ENCODE results near the gene APBB2.

Gene APBB2

GRCh38 chr4:40978548-40978947 lies 235.8 kb downstream of the APBB2 start:
- DNase-seq (ENCODE audit: low spot score): no peak
- in situ Hi-C loops (cut with MboI; ENCODE audit: low sequenced_read_pairs, unreplicated experiment): no loop called here
- TF ChIP-seq CTCF (IDR thresholded peaks at IDR 0.05; ENCODE audit: borderline replicate concordance, control extremely low read depth, extremely low read depth, insufficient read depth, missing control alignments): no peak

DNA sequence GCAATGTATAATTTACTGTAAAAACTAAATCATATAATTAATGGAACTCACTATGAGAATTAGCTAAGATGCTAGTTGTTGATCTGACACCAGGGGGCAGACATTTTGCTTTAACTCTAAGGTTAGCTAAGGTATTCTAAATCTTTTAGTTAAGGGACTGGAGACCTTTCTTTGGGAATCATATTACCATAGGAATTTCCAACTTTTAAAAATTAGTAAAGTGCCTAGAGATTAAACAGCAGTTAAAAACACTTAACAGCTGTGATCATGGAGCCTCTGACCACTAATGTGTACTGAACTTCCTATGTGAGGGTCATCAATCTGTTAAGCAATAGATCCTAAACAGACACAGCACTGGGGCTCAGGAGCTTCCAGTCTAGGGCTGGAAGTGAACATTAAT lies 238.0 kb downstream of the APBB2 start:
- in situ Hi-C loops (cut with MboI; ENCODE audit: low sequenced_read_pairs, unreplicated experiment): no loop called here
- peak; percentile 50 for TF ChIP-seq CTCF (IDR thresholded peaks at IDR 0.05; ENCODE audit: borderline replicate concordance, control extremely low read depth, extremely low read depth, insufficient read depth, missing control alignments)
- DNase-seq (ENCODE audit: low spot score): peak; percentile 38

- no peak for TF ChIP-seq CTCF (IDR thresholded peaks at IDR 0.05; ENCODE audit: borderline replicate concordance, control extremely low read depth, extremely low read depth, insufficient read depth, missing control alignments)
- in situ Hi-C loops (cut with MboI; ENCODE audit: low sequenced_read_pairs, unreplicated experiment): no loop called here
These were observed 241.6 kb downstream of the APBB2 start for GRCh38 chr4:40972722-40973121.

DNA sequence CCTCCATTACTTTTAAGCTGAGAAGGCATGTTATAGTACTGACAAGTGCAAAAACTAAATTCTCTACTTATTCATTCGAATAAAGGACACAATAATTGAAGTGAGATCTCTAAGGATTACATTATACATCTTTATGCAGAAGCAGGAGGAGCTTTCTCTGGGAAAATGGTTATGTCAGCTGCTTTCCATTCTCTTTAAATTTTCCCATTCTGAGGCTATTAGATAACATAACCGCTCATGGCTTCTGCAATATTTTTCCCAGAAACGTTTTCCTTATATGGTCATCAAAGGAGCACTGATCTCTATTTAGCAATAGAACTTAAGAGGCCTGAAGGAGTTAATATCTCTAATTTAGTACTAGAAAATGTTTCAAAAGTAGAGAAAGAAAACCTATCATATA lies 243.0 kb downstream of the APBB2 start:
- DNase-seq (ENCODE audit: low spot score): no peak
- in situ Hi-C loops (cut with MboI; ENCODE audit: low sequenced_read_pairs, unreplicated experiment): no loop called here
- no peak for TF ChIP-seq CTCF (IDR thresholded peaks at IDR 0.05; ENCODE audit: borderline replicate concordance, control extremely low read depth, extremely low read depth, insufficient read depth, missing control alignments)

More at GRCh38 chr4:40972722-40973121, 241.6 kb downstream of the APBB2 start:
- no peak for DNase-seq (ENCODE audit: low spot score)

DNA sequence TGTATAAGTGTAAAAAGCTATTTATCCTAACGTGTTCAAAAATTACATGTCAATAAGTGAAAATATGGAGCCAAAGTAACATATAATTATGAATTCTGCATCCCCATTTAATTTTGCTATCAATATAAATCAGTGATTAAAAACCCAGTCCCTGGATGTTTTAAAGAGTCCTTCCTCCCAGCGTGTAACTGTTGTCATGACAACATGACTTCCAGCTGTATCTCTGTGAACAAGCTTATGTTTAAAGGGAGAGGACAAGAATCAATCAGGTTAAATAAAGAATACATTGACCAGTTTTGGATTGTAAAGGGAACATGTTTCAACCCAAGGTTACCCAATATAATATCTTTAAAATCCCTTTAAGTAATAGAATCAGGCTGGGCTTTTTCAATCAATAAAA lies 244.8 kb downstream of the APBB2 start:
- in situ Hi-C loops (cut with MboI; ENCODE audit: low sequenced_read_pairs, unreplicated experiment): no loop called here
- DNase-seq (ENCODE audit: low spot score): no peak
- no peak for TF ChIP-seq CTCF (IDR thresholded peaks at IDR 0.05; ENCODE audit: borderline replicate concordance, control extremely low read depth, extremely low read depth, insufficient read depth, missing control alignments)

DNA sequence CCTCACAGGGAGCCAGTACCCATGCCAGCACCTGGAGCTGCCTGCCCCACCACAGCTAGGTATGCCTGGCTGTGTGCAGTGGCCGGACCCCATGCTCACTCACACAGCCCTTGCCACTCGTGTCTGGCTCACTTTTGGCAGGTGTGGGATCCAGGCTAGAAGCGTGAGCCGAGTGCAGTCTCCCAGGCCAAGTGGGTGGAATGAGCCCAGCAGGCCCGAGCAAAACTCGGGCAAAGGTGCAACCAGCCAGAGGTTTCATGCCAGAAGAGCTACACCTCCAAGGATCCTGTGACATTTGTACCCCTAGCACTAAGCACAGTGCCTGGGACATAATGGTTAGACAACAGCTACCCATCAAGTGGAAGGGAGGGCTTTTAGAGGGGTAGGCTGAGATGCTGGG lies 246.8 kb downstream of the APBB2 start:
- no peak for DNase-seq (ENCODE audit: low spot score)
- no peak for TF ChIP-seq CTCF (IDR thresholded peaks at IDR 0.05; ENCODE audit: borderline replicate concordance, control extremely low read depth, extremely low read depth, insufficient read depth, missing control alignments)
- in situ Hi-C loops (cut with MboI; ENCODE audit: low sequenced_read_pairs, unreplicated experiment): no loop called here

DNA sequence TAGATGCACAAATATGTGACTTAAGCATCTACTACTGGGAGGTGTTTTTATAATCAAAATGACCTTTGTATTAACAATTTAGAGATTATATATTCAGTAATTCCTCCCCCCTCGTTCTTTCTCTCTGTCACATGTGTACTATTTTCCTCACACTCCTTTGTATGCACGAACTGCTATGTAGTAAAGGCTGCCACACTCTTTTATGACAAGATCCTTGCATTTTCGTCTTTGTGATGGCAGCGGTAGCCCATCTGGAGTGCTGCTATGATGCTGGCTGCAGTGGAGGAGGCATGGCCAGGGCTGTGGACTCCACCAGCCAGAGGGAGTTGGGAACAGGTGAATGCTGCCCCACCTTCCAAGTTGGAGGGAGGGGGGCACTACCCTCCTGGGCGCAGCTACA lies 248.3 kb downstream of the APBB2 start:
- no peak for DNase-seq (ENCODE audit: low spot score)
- no peak for TF ChIP-seq CTCF (IDR thresholded peaks at IDR 0.05; ENCODE audit: borderline replicate concordance, control extremely low read depth, extremely low read depth, insufficient read depth, missing control alignments)
- in situ Hi-C loops (cut with MboI; ENCODE audit: low sequenced_read_pairs, unreplicated experiment): no loop called here

Measured in GM13976 (cell line).